ENCODE data around the gene GPR26. TPM values are rescaled to one million over a fixed set of nuclear protein-coding genes. Genes with fewer than 3 reads are reported as not detected.

GPR26 gene
- total RNA-seq, 1 donor = under 0.01 TPM

Other genes with a start within 250 kb of the GPR26 start
- not detected for gene CPXM2, start 225.5 kb downstream of the GPR26 start, total RNA-seq